Measurements from ENCODE around the gene BRINP1. TPM values are rescaled to one million over a fixed set of nuclear protein-coding genes. Genes with fewer than 3 reads are reported as not detected.

Gene BRINP1
- total RNA-seq, 1 experiment from 2014 or later = 14.0 TPM

- Histone ChIP-seq H4K20me1 (ENCODE audit: control insufficient read depth, insufficient read depth, insufficient read length) (no peaks in the 10 kb centered on the region), H2BK120ac (ENCODE audit: low read depth, low read length, poor library complexity, severe bottlenecking) (no peak overlapping the region), H3K4me2 (ENCODE audit: insufficient read depth, insufficient read length, low read length) (no peak overlapping the region), H3K23ac (ENCODE audit: insufficient read length, low read depth, low read length) (no peak overlapping the region), H2BK5ac (ENCODE audit: insufficient read length, low read length) (no peak overlapping the region), H3K4me1 (ENCODE audit: insufficient read depth, low read length) (peaks cover 2% of the 10 kb centered on the region), H4K5ac (ENCODE audit: insufficient read length, low read depth, low read length) (no peak overlapping the region), H2BK15ac (ENCODE audit: low read depth, low read length) (no peak overlapping the region), H3K79me2 (ENCODE audit: insufficient read depth, low read length) (no peaks in the 10 kb centered on the region), H3K23me2 (ENCODE audit: insufficient read length, low read depth, low read length, poor library complexity, severe bottlenecking) (no peaks in the 10 kb centered on the region), H2AK5ac (ENCODE audit: insufficient read length, low read length) (no peak overlapping the region), H3K9ac (ENCODE audit: extremely low read depth, insufficient read length, low read length) (no peak overlapping the region), H2AFZ (ENCODE audit: low read length) (no peak overlapping the region), H2BK20ac (ENCODE audit: low read depth, low read length, poor library complexity, severe bottlenecking) (no peak overlapping the region), H4K8ac (replicated peaks; ENCODE audit: insufficient read length, low read depth, low read length) (no peak overlapping the region), H4K91ac (ENCODE audit: insufficient read length, low read depth, low read length) (no peak overlapping the region), H3T11ph (ENCODE audit: low read length) (no peak overlapping the region), H3K14ac (ENCODE audit: insufficient read depth, low read length) (no peak overlapping the region), H3K4ac (ENCODE audit: low read depth, low read length) (no peak overlapping the region), H3K56ac (ENCODE audit: insufficient read length, low read depth, low read length) (no peak overlapping the region), H3K18ac (ENCODE audit: insufficient read length, low read depth, low read length) (no peak overlapping the region), H2BK12ac (ENCODE audit: insufficient read length, low read depth, low read length) (no peak overlapping the region), H3K27me3 (ENCODE audit: insufficient read depth, low read length) (no peaks in the 10 kb centered on the region), H3K9me3 (ENCODE audit: control insufficient read depth, low read depth, low read length) (no peaks in the 10 kb centered on the region), H3K79me1 (ENCODE audit: insufficient read depth, low read depth, low read length, poor library complexity, severe bottlenecking) (no peaks in the 10 kb centered on the region), H3K27ac (ENCODE audit: insufficient read length, low read depth, low read length) (no peak overlapping the region)
- H3K36me3 Mint-ChIP-seq (ENCODE audit: insufficient read depth in 1 of 3, low read depth in 3 of 3) = peaks cover 14 to 16% (median 15%) of the 10 kb centered on the region in 3 experiments
- H3K27ac Mint-ChIP-seq = peak overlapping the region in 1 of 3 experiments; percentile 89; a peak in 2 of 7 replicates
- no peaks in the 10 kb centered on the region; the same call in 1 of the 2 replicates for H3K27me3 Mint-ChIP-seq (ENCODE audit: low read depth)
- H3K4me3 Mint-ChIP-seq = no peak overlapping the region
- WGBS (ENCODE audit: extremely low coverage, insufficient read length, low lambda C conversion rate) = no CpG with 5 or more reads among the region's 16 CpGs
- H3K9me3 Mint-ChIP-seq = no peaks in the 10 kb centered on the region
- no peak for DNase-seq
- peaks cover 9% of the 10 kb centered on the region in 2 experiments; a peak in 3 of 4 replicates for H3K4me1 Mint-ChIP-seq
- TF ChIP-seq CTCF (conservative IDR thresholded peaks at IDR 0.05) = no peak
These were observed 201.4 kb downstream of the BRINP1 start for GRCh38 chr9:119167876-119168275.

Data from H9 (cell line).